Tongue (tissue), 2 donors: ENCODE results near the gene CEP41. TPM values are rescaled to one million over a fixed set of nuclear protein-coding genes. Genes with fewer than 3 reads are reported as not detected.

Experiments
- DNase-seq: peaks from one replicate; pipeline ENCODE4 v3.0.0-alpha.2; 2015
- total RNA-seq: library from RNA; depleted of rRNA; stranded (reverse); fragments of >200 nt; gene quantifications from one replicate; pipeline ENCODE4 v1.2.3, GENCODE V29; 2014

CEP41 gene
- total RNA-seq, 1 donor from 2014 or later = 28.3 TPM

DNA sequence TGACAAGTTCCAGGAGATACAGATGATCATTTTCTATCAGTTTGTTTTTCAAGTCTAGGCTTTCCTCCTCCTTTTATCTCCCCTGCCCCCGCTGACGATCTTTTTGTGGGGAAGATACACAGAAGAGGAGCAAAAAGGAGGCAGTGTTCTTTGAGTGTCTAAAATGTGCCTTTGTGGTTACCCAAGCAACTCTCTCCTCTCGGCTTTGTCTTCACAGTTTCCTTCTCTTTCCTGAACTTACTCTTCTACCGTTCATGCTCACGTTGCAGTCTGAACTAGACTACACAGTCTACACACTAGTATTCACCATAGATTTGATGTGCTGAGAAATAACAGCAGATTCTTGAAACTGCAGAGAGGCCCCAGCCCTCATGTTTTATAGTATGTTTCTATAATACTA lies 23.6 kb downstream of the CEP41 start:
- DNase-seq = no peak

DNA sequence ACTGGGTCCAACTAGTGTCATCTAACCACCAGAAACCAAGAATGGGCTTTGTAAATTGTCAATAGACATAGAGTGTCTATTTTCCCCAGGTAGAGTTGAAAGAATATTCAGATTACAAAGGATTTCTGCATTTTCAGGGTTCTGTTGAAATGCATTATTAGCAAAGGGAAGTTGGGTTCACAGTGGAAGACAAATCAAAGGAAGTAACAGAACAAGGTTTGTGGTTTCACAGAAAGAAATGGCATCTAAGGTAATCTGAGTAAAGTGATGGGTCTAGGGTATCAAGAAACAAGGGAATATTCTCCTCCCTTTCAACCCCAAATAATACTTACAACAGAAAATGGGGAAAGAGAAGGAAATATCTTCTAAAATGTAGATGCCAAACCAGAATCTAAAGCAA lies 25.8 kb downstream of the CEP41 start:
- DNase-seq = no peak

DNA sequence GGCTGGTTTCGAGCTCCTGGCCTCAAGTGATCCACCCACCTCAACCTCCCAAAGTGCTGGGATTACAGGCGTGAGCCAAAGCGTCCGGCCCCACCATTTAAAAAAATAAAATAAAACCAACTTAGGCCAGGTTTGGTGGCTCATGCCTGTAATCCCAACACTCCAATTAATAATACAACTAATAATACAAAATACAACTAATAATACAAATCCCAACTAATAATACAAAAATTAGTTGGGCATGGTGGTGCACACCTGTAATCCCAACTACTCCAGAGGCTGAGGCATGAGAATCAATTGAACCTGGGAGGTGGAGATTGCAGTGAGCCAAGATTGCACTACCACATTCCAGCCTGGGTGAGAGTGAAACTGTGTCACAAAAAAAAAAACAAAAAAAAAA lies 27.6 kb downstream of the CEP41 start:
- no peak for DNase-seq

DNA sequence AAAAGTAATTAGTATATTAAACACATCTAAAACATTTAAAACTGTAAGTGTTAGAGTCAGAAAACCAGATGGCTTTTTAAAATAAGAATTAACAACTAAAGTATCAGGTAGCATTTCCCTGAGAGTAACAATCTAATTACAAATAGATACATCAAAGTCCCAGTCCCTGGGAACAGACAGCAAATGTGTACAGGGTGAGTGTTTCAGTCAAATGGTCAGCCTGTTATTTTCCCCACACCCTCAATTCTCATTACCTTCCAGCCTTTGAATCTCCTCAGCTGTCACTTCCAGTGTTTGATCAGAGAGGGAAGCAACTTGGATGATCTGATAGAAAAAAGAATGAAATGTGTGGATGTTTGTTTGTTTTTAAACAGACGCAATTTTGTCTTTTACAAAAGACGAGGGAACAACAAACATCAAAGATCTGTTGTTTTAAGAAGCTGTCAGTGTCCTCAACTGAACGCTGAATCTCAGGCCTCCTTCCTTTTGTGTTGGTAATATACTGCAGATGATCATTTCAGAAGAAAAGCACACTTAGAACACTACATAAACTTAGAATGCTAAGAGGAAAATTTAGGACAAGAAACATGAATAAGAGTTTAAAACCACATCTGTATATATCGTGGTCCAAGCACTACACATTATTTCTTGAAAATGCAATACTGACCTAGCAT lies 29.8 kb downstream of the CEP41 start:
- no peak for DNase-seq

DNA sequence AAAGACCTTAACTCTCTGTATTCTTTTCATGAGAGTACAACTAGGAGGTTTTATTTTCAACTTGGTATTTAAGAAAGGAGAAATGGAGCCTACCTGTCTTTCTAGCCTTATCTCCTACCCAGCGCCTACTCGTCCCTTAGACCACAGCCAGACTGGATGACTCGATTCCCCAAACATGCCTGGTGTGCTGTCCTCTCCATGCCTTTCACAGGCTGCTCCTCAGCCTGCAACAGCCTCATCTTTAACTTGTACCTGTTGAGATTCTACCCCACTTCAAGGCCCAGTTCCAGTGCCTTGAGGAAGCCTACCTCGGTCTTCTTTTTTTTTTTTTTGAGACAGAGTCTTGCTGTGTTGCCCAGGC lies 31.1 kb downstream of the CEP41 start:
- DNase-seq = no peak

DNA sequence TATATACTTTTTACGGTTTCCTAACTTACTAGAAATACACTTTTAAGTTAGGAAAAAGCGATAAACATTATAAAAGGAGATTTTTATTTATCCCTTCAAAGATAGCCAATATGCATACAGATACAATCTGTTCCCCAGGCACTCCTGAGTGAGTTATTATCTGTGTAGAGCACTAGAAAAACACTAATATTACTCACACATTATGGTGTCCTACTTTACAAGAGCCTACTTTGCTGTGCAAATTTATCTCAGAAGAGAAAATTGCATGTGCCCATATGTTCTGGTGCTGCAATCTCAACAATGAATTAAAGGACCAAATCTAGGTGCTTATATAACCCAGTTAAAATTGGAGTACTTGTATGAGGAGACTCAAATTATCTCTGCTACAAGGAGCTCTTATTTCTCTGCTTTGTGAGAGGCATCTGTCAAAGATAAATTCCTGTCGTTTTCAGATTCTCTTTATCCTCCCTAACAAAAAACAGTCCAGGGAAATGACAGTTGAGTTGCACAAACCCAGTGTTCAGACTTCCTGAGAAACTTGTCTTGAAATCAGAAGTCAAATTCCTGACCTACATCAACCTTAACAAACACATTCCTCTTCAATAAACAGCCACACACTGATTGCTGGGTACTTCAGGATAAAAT lies 31.6 kb downstream of the CEP41 start:
- DNase-seq = no peak

DNA sequence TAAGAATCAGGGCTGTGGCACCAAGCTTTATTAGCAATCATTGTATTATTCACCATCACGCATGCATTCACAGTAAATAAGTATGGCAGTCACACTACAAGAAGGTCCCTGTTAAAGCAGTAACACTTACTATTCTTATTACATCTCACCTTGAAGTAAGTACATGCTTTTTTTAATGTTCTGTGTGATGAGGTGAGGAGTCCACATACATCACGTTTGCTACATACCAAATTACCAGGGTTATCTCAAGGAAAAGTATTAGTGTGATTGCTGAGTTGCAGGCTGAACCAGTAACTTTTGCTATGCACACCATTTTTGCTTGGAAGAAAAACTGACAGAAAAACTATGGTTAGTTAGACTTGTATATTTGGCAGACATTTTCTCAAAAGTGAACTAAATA lies 35.8 kb downstream of the CEP41 start:
- no peak for DNase-seq

DNA sequence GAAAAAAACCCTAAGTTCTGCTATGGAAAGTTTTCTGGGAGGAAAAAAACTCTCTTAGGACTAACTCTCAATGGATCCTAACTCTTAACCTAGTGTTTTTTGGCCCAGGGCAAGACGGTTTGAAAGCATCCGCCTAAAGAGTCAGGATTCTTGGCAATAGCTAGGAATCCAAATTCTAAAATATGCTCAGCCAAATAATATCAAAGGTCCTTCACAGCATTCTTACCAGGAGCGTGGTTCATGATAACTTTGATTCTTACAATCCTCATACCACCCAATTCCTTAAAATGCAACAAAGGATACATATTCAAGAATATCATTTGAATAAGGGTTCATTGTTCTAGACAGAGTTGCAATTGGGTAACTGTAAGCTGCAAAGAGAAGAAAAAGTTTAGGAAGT lies 39.2 kb downstream of the CEP41 start:
- DNase-seq = no peak

DNA sequence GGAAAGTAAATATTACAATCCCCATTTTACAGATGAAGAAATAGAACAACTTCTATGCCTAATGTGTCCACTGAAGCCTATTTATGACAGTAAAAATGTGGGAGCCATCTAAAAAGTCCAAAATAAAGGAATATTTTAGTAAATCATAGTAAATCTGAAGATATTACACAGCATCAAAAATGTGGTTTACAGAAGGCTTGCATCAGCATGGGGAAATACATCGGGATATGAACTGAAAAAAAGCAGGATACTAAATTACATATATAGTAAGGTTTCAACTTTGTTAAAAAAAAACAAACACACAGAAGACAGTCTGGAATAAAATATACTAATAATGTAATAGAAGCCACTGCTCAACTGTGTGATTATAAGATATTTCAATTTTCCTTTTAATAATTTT lies 39.7 kb downstream of the CEP41 start:
- no peak for DNase-seq

DNA sequence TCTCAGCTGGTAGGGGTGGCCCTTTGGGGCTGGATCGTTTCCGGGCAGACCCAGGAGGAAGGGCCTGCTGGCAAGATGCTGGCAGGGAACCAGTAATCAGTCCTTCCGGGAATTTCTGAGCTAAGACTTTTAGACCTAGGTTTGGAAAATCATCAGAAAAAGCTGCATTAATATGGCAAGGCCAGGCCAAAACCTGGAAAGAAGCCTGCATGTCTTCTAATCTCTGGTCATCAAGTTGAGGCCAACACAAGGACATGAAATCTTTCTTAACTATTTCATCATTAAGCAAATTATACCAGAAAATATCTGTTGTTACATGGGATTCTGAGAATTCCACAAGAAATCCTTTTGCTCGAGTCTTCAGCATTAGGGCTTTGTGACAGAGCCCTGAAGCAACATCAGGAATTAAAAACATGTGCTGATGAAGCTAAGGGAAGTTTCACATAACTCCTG lies 40.7 kb downstream of the CEP41 start:
- peak; percentile 68 for DNase-seq

DNA sequence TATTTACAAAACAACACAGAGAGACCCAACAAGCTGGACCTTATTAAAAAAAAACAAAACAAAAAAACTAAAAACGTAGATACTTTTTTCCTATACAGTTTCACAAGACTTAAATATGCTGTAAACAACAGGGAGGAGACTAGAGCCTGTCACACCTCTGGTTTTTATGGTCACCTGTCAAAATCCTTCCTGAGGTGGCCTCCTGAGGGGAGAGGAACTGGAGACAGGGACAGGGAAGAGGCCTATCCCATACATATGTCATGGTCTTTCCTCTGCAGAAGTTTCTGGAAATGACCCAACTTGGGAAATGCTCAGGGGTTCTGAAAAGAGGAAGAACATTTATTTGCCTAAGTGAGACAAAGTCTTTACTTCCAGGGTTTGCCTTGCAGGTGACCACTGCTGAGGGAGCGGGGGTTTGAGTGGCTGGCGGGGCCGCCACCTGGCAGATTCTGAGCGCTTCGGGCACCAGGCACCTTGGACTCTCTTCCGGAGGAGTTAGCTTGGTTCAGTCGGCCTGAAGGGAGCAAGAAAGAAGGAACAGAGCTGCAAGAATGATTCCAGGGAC lies 42.2 kb downstream of the CEP41 start:
- peak; percentile 43 for DNase-seq

DNA sequence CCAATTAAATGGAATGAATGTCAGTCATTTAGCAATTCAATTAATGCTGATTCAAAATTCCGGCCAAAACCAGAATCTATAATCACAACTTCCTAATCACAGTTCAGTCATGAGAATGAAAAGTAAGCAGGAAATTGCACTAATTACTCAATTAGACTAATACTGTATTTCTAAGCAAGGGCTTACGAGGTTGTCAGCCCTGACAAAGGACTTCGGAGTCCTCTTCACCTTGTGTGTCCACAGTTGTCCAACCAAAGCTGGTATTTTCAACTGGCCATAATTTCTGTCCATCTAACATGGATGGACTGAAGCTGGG lies 43.1 kb downstream of the CEP41 start:
- no peak for DNase-seq

DNA sequence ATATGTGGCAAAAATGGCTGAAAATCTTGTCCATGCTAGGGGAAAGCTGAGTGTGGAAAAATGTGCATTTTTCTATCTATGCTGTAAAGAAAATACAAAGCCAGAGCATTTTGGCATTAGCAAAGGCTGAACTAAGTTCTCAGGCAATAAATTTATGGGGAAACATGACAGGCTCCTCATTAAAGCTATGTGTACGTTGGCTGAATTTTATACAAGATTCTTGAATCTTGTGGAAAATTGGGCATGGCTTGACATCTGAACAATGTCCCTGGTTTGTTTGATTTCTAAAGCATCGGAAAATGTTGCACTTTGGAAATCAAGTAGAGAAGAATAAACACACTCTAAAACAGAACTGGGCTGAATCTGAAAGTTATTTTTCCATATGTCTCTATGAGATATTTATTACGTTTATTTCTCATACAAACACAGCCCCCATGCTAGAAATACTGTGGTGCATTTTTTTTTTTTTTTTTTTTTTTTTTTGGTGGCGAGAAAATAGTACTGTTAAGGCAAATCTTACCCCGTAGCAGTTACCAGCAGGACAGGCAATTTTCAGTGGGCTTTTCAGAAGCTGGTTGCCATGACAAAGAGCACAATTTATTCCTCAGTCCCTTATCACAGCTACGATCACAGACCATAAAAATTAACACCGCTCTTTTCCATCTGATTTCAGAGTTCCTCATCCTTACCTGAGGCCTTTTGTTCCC lies 43.6 kb downstream of the CEP41 start:
- peak; percentile 74 for DNase-seq

DNA sequence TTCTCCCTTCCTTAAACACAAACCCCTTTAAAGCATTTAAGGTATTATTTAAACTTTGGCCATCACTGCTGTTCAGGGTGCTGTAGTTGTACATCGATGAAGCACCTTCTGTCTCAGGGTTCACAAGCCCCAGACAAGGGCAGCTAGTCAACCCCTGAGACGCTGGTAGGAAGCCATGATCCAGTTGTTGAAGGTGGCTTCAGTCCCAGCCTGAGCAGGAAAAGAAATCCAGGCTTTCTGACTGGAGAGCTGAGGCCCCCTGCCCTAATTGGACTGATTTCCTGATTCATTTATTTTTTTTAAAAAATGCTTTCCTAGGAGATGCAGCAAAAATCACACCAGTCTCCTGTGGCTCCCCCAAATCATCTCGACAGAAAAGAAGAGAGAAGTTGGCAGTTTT lies 44.7 kb downstream of the CEP41 start:
- DNase-seq = peak; percentile 67

DNA sequence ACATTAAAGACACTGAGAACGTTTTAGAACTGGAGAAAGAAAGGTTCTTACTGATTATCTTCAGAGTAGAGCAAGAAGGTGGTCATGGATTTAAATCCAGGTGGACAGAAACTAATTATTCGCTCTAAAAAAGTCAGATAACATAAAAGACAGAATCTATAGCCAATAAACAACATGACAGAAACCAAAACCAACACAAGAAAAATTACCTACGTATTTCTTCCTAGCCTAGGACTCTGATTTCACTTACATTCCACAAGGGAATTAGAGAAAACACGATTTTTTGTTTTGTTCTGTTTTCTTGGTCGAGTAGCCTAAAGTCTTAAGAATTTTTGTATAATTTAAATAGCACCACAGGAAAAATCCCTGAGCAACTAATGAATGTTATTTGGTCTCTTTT lies 45.4 kb downstream of the CEP41 start:
- DNase-seq = no peak

DNA sequence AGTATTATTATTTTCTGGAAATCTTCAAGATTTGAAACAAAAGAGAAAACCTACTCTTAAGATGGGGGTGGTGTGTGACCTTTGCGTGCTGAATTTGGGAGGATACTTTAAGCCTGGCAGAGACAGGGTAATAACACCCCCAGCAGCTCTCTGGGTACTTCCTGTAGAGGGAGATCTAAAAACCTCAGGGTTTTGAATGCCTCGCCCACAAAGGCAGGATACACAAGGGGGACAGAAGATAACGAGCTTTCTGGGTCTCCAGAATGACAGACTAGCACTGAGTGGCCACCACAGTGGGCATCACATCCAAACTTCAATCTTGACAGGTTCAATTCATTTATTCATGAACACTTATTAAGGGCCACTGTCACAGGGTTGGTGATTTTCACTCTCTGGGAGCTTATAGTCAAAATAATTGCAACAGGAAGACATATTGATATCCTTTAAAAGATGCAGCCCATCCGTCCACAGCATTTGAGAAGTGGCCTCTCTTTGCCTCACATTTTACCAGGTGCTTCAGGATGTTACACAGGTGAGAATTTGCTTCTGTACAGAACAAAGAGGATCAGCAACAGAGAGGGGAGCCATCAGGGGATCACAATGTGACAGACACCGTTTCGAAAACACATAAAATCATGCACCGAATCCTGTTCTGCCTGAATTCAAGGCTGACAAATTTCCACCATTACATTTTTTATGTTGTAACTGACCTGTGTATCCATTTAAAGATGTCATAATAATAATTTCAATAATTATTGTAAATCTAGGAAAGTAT lies 46.2 kb downstream of the CEP41 start:
- DNase-seq = no peak

DNA sequence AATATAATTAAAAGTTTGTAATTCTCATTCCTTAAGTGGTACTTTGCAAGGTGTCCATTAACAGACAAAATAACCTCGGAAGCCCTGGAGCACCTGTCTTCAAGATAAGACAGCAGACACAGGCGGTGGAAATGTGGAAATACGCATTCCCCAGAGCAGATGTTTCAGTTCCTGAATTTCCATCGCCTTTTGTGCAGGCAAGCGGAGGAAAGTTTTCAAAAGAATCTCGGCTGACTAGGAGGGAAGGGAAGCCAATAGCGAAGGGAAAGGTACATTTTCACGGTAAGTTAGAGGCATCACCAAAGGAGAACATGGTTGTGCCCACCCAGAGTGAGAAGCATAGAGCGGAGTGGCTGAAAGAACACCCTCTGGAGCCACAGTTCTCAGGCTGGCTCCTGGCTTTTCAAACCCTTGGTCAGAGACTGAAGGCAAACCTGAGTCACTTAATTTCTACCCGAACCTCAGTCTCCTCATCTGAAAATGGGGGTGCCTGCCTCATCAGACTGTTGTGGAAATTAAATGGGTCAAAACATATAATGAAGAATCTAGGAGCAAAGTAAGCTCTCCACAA lies 46.9 kb downstream of the CEP41 start:
- peak; percentile 57 for DNase-seq

DNA sequence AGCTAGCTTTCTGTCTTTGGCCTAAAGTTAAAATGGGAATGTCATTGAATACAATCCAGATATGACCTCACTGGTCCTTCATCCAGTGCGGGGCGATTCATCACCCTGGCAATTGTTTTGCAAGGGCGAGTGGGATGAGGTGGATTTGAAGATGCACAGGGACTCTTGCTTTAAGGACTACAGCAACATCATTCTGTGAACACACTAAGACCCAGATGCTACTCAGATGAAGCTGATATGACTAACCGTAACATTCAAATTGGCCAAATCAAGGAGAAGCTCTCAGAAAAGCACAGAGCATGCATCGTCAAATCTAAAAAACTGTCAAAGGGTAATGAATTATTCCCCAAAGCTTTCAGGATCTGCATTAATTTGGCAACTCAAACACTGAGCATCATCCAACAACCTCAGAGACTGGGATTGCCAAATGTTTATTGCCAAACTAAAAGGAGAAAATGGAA lies 47.7 kb downstream of the CEP41 start:
- DNase-seq = peak; percentile 60

DNA sequence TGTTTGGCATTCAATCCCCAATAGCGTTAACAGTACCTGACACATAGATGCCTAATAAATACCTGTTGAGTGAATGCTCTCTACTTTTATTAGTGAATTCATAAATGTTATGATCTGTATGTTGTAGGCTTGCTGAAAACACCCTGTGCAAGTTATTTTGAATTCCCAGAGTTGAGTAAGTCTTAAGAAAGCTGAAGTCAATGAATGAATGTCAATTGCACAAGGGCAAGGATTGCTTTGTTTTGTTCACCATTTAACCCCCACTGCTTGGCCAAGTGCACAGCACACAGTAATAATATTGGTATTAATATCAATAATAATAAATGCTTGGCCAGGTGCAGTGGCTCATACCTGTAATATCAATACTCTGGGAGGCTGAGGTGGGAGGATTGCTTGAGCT lies 50.3 kb downstream of the CEP41 start:
- no peak for DNase-seq

DNA sequence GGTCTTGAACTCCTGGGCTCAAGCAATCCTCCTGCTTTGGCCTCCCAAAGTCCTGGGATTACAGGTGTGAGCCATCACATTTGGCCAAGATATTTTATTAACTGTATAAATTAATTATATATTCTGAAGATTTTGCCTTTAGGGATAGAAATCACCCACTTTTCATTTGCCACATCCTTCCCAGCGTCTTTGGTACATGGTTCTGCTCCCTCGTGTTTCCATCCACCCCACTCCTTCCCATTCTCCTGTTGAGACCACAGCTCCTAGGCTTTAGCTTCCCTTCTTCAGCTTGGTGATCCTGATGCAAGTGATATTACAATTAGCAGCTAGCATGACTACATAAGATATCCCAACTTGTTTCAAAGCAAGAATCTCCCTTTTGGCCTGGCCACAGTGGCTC lies 52.1 kb downstream of the CEP41 start:
- no peak for DNase-seq

DNA sequence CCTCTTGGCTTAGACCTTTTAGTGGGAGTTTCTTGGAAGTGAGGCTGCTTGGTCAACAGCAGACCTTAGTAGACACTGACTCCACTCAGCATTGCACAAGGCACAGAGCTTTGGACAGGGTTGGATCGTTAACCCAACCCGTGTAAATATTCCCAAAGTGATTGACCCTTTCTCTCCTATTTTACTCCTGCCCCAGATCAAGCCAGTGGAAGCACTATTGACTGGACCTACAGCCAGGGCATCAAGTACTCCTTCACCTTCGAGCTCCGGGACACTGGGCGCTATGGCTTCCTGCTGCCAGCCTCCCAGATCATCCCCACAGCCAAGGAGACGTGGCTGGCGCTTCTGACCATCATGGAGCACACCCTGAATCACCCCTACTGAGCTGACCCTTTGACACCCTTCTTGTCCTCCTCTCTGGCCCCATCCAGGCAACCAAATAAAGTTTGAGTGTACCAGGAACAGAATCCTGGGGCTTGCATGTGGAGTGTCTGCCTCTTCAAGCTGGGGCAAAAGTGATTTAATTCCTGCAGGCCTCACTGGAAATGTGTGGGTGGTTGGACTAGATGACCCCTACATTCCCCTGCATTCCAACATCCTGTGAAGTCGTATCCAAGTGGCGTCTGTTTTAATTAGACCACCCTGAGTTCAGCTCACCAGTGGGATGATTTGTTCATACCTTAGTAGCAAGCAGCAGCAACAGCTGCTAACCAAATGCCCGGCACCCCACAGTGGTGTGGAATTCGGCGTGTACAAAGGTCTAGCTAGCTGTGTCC lies 53.0 kb downstream of the CEP41 start:
- no peak for DNase-seq

DNA sequence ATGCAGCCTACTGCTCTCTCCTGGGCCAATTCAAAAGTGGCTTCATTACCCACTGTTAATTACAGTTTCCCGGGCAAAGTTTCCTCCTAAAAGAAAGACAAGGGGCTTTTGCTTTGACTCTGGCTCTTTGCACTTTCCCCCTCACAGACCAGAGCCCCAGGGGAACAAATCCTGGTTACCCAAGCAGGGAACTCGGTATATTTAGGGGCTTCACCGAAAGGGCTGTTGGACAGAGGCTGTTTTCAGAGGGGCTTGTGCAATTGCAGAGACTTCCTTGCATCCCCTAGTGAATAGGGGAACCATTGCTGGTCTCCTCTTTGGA lies 53.5 kb downstream of the CEP41 start:
- DNase-seq = no peak
